ENCODE data around the gene PDCD1. TPM values are rescaled to one million over a fixed set of nuclear protein-coding genes. Genes with fewer than 3 reads are reported as not detected.
A peak's percentile ranks its signal among the peaks of the same experiment; 100 is the strongest.
"Not testable (repeated sequence)": the region's sequence is repeated elsewhere in the genome, so short reads cannot be mapped to it uniquely, and the experiment has no call there.

Gene PDCD1
- total and polyA plus RNA-seq, 2 of the 13 experiments (the other 11 are each of a cell fraction or from before 2014, with no cell fraction given): 0.04 TPM; not detected in 1

DNA sequence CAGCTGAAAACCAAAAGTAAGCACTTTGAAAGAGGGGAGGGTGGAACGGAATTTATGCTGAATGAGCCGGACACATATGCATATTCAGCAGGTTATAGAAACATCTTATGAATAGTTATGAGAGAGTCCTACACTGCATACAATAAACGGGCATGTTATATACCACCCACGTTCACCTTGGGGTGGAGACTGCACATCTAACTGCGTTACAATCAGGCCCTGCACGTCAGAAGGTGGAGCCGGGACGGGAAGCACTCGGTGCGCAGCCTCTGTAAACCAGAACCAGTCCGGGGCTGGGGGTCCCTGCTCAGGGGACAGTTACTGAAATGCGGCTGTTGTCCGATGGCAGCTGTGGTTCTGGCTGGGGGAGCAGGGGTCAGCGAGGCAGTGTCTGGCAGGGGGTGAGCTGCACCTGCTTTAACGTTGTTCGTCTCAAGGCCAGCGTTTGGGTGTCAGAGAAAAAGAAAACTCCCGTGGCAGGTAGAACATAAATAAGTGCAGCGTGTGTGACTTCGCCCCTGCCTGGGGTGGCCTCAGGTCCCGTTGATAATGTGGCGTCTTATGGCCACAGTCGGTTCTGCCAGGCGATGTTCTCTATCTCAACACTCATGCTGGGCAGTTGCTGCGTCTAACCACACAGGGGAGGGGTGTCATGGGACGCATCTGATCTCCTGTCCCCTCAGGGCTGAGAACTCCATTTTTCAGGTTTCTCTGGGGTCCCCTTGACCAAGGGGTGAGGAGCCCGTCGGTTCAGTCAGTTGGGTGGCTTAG is 24.8 kb downstream of the PDCD1 start:
- ATAC-seq; H3K36me3 ChIP-seq (replicated peaks in 1 of 2; ENCODE audit: control insufficient read depth in 1 of 2, insufficient read depth in 2 of 2, low read length in 2 of 2); H2AFZ ChIP-seq (ENCODE audit: low read length); intact Hi-C loops (cut with micrococcal nuclease; ENCODE audit: unreplicated experiment); BruUV-seq (replicated peaks); H3K79me2 ChIP-seq (ENCODE audit: insufficient read depth, low read length); CTCF ChIA-PET (ENCODE audit: low intra/inter-chr PET ratio, low total read pairs); H4K20me1 ChIP-seq (ENCODE audit: insufficient read depth, low read length); FAIRE-seq; H3K27ac ChIP-seq (ENCODE audit: extremely low read length, insufficient read depth, low read length); H3K4me3 ChIP-seq (replicated peaks in 1 of 3; ENCODE audit: insufficient read depth in 1 of 3, low read depth in 2 of 3, low read length in 3 of 3); H3K9ac ChIP-seq (ENCODE audit: insufficient read depth, low read depth, low read length); DNase-seq (ENCODE audit: low spot score); H3K4me1 ChIP-seq (ENCODE audit: insufficient read depth, low read length); in situ Hi-C loops (cut with HindIII; ENCODE audit: extremely low pct_ligation_motif_present, low pct_unique_long_range_greater_than_20kb); H3K9me3 ChIP-seq (ENCODE audit: low read length): not testable (repeated sequence)
- H3K27me3 ChIP-seq (ENCODE audit: control insufficient read depth in 1 of 2, insufficient read depth in 2 of 2, low read length in 2 of 2): peaks cover 0 to 41% of the 10 kb centered on the region in 2 experiments; a peak in 4 of 5 replicates
- WGBS (ENCODE audit: low lambda C conversion rate): 76% methylated on average over 20 of the region's 28 CpGs
- POLR2A ChIA-PET: interaction anchor here (0.9 kb wide), 1 partner anchor 25 kb away, joined by 3 read pairs; the partner anchor contains the start of gene NEU4
- H3K4me2 ChIP-seq (ENCODE audit: low read depth, low read length): peak overlapping the region; percentile 29; the same call in 1 of the 2 replicates

DNA sequence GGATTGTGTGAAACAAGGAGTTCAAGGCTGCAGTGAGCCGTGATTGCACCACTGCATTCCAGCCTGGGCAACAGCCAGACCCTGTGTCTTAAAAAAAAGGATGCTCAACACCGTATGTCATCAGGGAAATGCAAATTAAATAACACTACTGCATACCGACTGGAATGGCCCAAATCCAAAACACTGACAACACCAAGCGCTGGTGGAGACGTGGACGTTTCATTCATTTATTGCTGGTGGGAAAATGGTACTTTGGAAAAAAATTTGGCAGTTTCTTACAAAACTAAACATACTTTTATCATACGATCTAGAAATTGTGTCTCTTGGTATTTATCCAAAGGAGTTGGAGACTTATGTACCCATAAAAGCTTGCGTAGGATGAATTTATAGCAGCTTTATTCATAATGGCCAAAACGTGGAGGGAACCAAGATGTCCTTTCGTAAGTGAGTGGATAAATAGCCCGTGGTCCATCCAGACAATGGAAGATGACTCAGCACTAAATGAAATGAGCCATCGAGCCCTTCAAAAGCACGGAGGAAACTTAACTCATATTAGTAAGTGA is 25.5 kb downstream of the PDCD1 start:
- POLR2A ChIA-PET: no interaction called here
- Histone ChIP-seq H3K36me3 (replicated peaks in 1 of 2; ENCODE audit: control insufficient read depth in 1 of 2, insufficient read depth in 2 of 2, low read length in 2 of 2) (no peaks in the 10 kb centered on the region), H3K79me2 (ENCODE audit: insufficient read depth, low read length) (no peaks in the 10 kb centered on the region), H3K4me2 (ENCODE audit: low read depth, low read length) (peak overlapping the region; percentile 29; the same call in 1 of the 2 replicates), H3K4me1 (ENCODE audit: insufficient read depth, low read length) (peaks cover 7% of the 10 kb centered on the region; the same call in 1 of the 2 replicates), H3K4me3 (replicated peaks in 1 of 3; ENCODE audit: insufficient read depth in 1 of 3, low read depth in 2 of 3, low read length in 3 of 3) (no peak overlapping the region), H3K9ac (ENCODE audit: insufficient read depth, low read depth, low read length) (no peak overlapping the region), H3K9me3 (ENCODE audit: low read length) (peaks cover under 1% of the 10 kb centered on the region; the same call in 1 of the 2 replicates), H2AFZ (ENCODE audit: low read length) (no peak overlapping the region), H4K20me1 (ENCODE audit: insufficient read depth, low read length) (no peaks in the 10 kb centered on the region), H3K27me3 (ENCODE audit: control insufficient read depth in 1 of 2, insufficient read depth in 2 of 2, low read length in 2 of 2) (peaks cover 0 to 35% of the 10 kb centered on the region in 2 experiments; a peak in 3 of 5 replicates), H3K27ac (ENCODE audit: extremely low read length, insufficient read depth, low read length) (no peak overlapping the region)
- no peak for ATAC-seq
- no peak for DNase-seq (ENCODE audit: low spot score)
- WGBS (ENCODE audit: low lambda C conversion rate): 40% methylated on average over 13 of the region's 13 CpGs
- CTCF ChIA-PET (ENCODE audit: low intra/inter-chr PET ratio, low total read pairs): no interaction called here
- intact Hi-C loops (cut with micrococcal nuclease; ENCODE audit: unreplicated experiment): no loop called here
- BruUV-seq (replicated peaks): no TSS peak
- in situ Hi-C loops (cut with HindIII; ENCODE audit: extremely low pct_ligation_motif_present, low pct_unique_long_range_greater_than_20kb): no loop called here
- no peak for FAIRE-seq
- TF ChIP-seq FOXP1 (IDR thresholded peaks at IDR 0.05): no peak
- TF ChIP-seq FOXP1 (CRISPR knock-in tag; IDR thresholded peaks at IDR 0.05): no peak
- no peak for TF ChIP-seq ZNF7 (CRISPR knock-in tag; IDR thresholded peaks at IDR 0.05)
- TF ChIP-seq GZF1 (CRISPR knock-in tag; IDR thresholded peaks at IDR 0.05): no peak
- no peak for TF ChIP-seq NR2C2 (CRISPR knock-in tag; IDR thresholded peaks at IDR 0.05; ENCODE audit: borderline replicate concordance)
- TF ChIP-seq, protein P1, sequence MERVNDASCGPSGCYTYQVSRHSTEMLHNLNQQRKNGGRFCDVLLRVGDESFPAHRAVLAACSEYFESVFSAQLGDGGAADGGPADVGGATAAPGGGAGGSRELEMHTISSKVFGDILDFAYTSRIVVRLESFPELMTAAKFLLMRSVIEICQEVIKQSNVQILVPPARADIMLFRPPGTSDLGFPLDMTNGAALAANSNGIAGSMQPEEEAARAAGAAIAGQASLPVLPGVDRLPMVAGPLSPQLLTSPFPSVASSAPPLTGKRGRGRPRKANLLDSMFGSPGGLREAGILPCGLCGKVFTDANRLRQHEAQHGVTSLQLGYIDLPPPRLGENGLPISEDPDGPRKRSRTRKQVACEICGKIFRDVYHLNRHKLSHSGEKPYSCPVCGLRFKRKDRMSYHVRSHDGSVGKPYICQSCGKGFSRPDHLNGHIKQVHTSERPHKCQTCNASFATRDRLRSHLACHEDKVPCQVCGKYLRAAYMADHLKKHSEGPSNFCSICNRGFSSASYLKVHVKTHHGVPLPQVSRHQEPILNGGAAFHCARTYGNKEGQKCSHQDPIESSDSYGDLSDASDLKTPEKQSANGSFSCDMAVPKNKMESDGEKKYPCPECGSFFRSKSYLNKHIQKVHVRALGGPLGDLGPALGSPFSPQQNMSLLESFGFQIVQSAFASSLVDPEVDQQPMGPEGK (CRISPR knock-in tag; IDR thresholded peaks at IDR 0.05): no peak
- TF ChIP-seq ZNF792 (CRISPR knock-in tag; IDR thresholded peaks at IDR 0.05): no peak
- peak; percentile 71; the same call in 1 of the 2 replicates for TF ChIP-seq NFE2 (CRISPR knock-in tag; IDR thresholded peaks at IDR 0.05)
- TF ChIP-seq, protein P2, sequence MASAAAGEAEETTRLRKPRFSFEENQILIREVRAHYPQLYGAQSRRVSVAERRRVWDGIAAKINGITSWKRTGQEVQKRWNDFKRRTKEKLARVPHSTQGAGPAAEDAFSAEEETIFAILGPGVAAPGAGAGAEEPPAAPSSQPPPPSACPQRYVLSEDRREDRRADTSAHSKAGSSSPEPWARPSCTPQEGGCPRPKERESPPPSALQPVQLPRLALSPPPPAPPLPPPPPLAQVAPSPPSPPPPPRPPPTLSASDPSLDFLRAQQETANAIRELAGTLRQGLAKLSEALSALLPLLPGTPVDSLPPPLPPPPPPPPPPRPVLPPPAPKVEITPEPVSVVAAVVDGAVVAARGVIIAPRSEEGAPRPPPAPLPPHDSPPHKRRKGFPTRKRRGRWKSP (CRISPR knock-in tag; IDR thresholded peaks at IDR 0.05): no peak
- no peak for TF ChIP-seq ZNF121 (CRISPR knock-in tag; IDR thresholded peaks at IDR 0.05)
- TF ChIP-seq ZNF44 (CRISPR knock-in tag; IDR thresholded peaks at IDR 0.05): no peak
- no peak for TF ChIP-seq ZBTB42 (CRISPR knock-in tag; IDR thresholded peaks at IDR 0.05)
- TF ChIP-seq DNMT3B (CRISPR knock-in tag; conservative IDR thresholded peaks at IDR 0.05): no peak
- TF ChIP-seq, protein P3, sequence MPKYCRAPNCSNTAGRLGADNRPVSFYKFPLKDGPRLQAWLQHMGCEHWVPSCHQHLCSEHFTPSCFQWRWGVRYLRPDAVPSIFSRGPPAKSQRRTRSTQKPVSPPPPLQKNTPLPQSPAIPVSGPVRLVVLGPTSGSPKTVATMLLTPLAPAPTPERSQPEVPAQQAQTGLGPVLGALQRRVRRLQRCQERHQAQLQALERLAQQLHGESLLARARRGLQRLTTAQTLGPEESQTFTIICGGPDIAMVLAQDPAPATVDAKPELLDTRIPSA (CRISPR knock-in tag; IDR thresholded peaks at IDR 0.05; ENCODE audit: borderline replicate concordance): no peak
- no peak for TF ChIP-seq ZNF850 (CRISPR knock-in tag; conservative IDR thresholded peaks at IDR 0.05)
